ENCODE measurements around the gene C3orf38.

Gene C3orf38

GRCh38 chr3:88148651-88149050 is 1.1 kb upstream of the C3orf38 start:
- no peak for DNase-seq
- in situ Hi-C loops (cut with HindIII; ENCODE audit: low pct_ligation_motif_present, low sequenced_read_pairs), result no loop called here
- H3K27ac ChIP-seq, result no peak overlapping the region
- H3K27me3 ChIP-seq (replicated peaks), result no peaks in the 10 kb centered on the region
- H3K36me3 ChIP-seq (replicated peaks), result peaks cover 2% of the 10 kb centered on the region
- H3K4me3 ChIP-seq (ENCODE audit: low read depth, low read length), result peak overlapping the region; percentile 96
- TF ChIP-seq CTCF (IDR thresholded peaks at IDR 0.05; ENCODE audit: low read depth, low read length, missing control alignments), result no peak

GRCh38 chr3:88149101-88149508 is 654 bp upstream of the C3orf38 start:
- Histone ChIP-seq H3K36me3 (replicated peaks) (peaks cover 2% of the 10 kb centered on the region), H3K27me3 (replicated peaks) (no peaks in the 10 kb centered on the region), H3K4me3 (ENCODE audit: low read depth, low read length) (peak overlapping the region; percentile 96), H3K27ac (peak overlapping the region; percentile 80)
- DNase-seq, result no peak
- TF ChIP-seq CTCF (IDR thresholded peaks at IDR 0.05; ENCODE audit: low read depth, low read length, missing control alignments), result no peak
- in situ Hi-C loops (cut with HindIII; ENCODE audit: low pct_ligation_motif_present, low sequenced_read_pairs), result no loop called here

GRCh38 chr3:88150371-88150770 is 612 bp downstream of the C3orf38 start:
- peak overlapping the region; percentile 80 for H3K27ac ChIP-seq
- in situ Hi-C loops (cut with HindIII; ENCODE audit: low pct_ligation_motif_present, low sequenced_read_pairs), result no loop called here
- H3K4me3 ChIP-seq (ENCODE audit: low read depth, low read length), result peak overlapping the region; percentile 96
- peaks cover 7% of the 10 kb centered on the region for H3K36me3 ChIP-seq (replicated peaks)
- TF ChIP-seq CTCF (IDR thresholded peaks at IDR 0.05; ENCODE audit: low read depth, low read length, missing control alignments), result no peak
- no peak for DNase-seq
- H3K27me3 ChIP-seq (replicated peaks), result no peaks in the 10 kb centered on the region

- in situ Hi-C loops (cut with HindIII; ENCODE audit: low pct_ligation_motif_present, low sequenced_read_pairs), result no loop called here
- peak overlapping the region; percentile 80 for H3K27ac ChIP-seq
- H3K36me3 ChIP-seq (replicated peaks), result peaks cover 10% of the 10 kb centered on the region
- TF ChIP-seq CTCF (IDR thresholded peaks at IDR 0.05; ENCODE audit: low read depth, low read length, missing control alignments), result no peak
- no peak for DNase-seq
- H3K4me3 ChIP-seq (ENCODE audit: low read depth, low read length), result peak overlapping the region; percentile 96
- H3K27me3 ChIP-seq (replicated peaks), result no peaks in the 10 kb centered on the region
Measured at GRCh38 chr3:88150806-88151205, 1.0 kb downstream of the C3orf38 start.

- Histone ChIP-seq H3K36me3 (replicated peaks) (peaks cover 15% of the 10 kb centered on the region), H3K27ac (no peak overlapping the region), H3K27me3 (replicated peaks) (no peaks in the 10 kb centered on the region), H3K4me3 (ENCODE audit: low read depth, low read length) (peak overlapping the region; percentile 96)
- DNase-seq, result no peak
- in situ Hi-C loops (cut with HindIII; ENCODE audit: low pct_ligation_motif_present, low sequenced_read_pairs), result no loop called here
- no peak for TF ChIP-seq CTCF (IDR thresholded peaks at IDR 0.05; ENCODE audit: low read depth, low read length, missing control alignments)
Measured at GRCh38 chr3:88151358-88151757, 1.6 kb downstream of the C3orf38 start.

- no peak overlapping the region for H3K4me3 ChIP-seq (ENCODE audit: low read depth, low read length)
- peaks cover 22% of the 10 kb centered on the region for H3K36me3 ChIP-seq (replicated peaks)
- H3K27me3 ChIP-seq (replicated peaks), result no peaks in the 10 kb centered on the region
- H3K27ac ChIP-seq, result no peak overlapping the region
- DNase-seq, result no peak
- no peak for TF ChIP-seq CTCF (IDR thresholded peaks at IDR 0.05; ENCODE audit: low read depth, low read length, missing control alignments)
- in situ Hi-C loops (cut with HindIII; ENCODE audit: low pct_ligation_motif_present, low sequenced_read_pairs), result no loop called here
Measured at GRCh38 chr3:88152841-88153240, 3.1 kb downstream of the C3orf38 start.

Measured in brain microvascular endothelial cell (primary cell).